ENCODE results near the gene SHMT2. TPM values are rescaled to one million over a fixed set of nuclear protein-coding genes. Genes with fewer than 3 reads are reported as not detected.

The SHMT2 gene
- total RNA-seq, 1 donor from 2014 or later, result 78.7 TPM

DNA sequence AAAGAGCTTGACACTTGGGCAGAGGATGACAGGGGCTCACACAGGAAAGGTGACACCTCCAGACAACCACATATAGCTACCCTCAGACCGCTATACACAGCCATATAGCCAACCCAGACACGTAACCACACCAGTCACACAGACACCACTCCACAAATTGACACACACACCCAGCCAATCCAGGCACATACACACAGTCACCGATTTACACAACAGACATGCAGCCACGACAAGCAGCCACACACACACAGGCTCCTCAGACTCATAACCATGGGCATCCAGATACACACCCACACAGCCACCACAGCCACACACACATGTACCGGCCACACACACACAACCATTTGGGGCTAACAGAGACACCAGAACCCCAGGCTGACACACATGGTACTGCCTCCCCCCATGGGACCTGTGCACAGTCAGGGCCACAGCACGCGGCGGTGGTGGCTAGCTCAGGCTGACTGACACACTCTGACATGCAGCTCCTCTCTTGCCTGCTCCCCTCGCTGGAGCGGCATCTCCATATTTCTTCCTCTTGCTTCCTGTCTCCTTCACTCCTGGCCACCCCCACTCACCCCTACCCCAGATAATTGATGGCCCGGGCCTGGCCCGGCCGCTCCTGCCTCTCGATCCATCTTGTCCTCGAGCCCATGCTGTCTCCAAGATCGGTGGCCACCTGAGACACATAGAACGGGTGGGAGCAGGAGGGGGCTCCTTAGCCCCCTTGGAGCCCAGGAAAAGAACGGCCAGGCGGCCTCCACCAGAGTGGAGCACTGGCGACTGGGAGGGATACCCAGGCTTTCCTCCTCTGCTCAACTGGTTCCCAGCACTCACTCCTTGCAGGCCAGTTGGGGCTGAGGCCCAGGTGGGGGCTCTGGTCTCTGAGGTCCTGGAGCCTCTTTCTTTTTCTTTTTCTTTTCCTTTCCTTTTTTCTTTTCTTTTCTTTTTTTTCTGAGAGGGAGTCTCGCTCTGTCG, 6.0 kb upstream of the SHMT2 start:
- peaks cover 87% of the 10 kb centered on the region for H3K27me3 Mint-ChIP-seq (ENCODE audit: low read depth)
- no peaks in the 10 kb centered on the region for H3K36me3 Mint-ChIP-seq
- H3K27ac Mint-ChIP-seq, result no peak overlapping the region
- peaks cover 60% of the 10 kb centered on the region for H3K4me1 Mint-ChIP-seq
- no peak for DNase-seq (ENCODE audit: low spot score in 2 of 2, unreplicated experiment in 2 of 2)
- no peak for TF ChIP-seq CTCF (IDR thresholded peaks at IDR 0.05; ENCODE audit: unreplicated experiment)
- H3K9me3 Mint-ChIP-seq, result no peaks in the 10 kb centered on the region
- H3K4me3 Mint-ChIP-seq, result no peak overlapping the region

- H3K36me3 Mint-ChIP-seq, result no peaks in the 10 kb centered on the region
- H3K4me1 Mint-ChIP-seq, result peaks cover 53% of the 10 kb centered on the region
- peaks cover 80% of the 10 kb centered on the region for H3K27me3 Mint-ChIP-seq (ENCODE audit: low read depth)
- TF ChIP-seq CTCF (IDR thresholded peaks at IDR 0.05; ENCODE audit: unreplicated experiment), result no peak
- DNase-seq (ENCODE audit: low spot score in 2 of 2, unreplicated experiment in 2 of 2), result no peak
- no peak overlapping the region for H3K4me3 Mint-ChIP-seq
- no peak overlapping the region for H3K27ac Mint-ChIP-seq
- H3K9me3 Mint-ChIP-seq, result no peaks in the 10 kb centered on the region
Measured at GRCh38 chr12:57224278-57224972, 5.1 kb upstream of the SHMT2 start.

GRCh38 chr12:57224973-57225679, 4.4 kb upstream of the SHMT2 start:
- DNase-seq (ENCODE audit: low spot score in 2 of 2, unreplicated experiment in 2 of 2), result no peak
- Mint-ChIP-seq H3K36me3 (no peaks in the 10 kb centered on the region), H3K4me3 (no peak overlapping the region), H3K27me3 (ENCODE audit: low read depth) (peaks cover 75% of the 10 kb centered on the region), H3K27ac (no peak overlapping the region), H3K9me3 (no peaks in the 10 kb centered on the region), H3K4me1 (peaks cover 54% of the 10 kb centered on the region)
- TF ChIP-seq CTCF (IDR thresholded peaks at IDR 0.05; ENCODE audit: unreplicated experiment), result no peak

DNA sequence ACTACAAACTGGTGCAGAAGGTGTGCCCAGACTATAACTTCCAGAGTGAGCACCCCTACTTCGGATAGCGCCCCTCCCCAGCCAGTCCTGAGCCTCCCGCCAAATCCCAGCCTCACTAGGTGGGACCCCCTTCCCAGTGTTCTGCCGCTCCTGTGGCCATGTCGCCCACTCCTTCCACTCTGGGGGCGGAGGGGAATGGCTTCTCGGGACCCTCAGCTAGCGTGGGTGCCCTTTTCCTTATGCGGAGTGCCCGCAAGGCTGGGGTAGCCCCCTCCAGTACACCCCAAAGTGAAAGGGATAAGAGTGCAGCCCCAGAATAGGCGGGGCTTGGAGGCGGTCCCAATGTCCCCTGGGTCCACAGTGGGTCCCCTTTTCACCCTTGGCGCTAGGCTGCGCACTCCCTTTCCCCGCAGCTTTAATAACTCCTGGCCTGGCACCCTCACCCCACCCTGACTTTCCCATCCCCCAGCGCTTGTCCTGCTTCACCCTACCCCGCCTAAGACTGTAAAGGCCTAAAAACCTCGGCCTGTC, 3.8 kb upstream of the SHMT2 start:
- Mint-ChIP-seq H3K4me1 (peaks cover 57% of the 10 kb centered on the region), H3K27me3 (ENCODE audit: low read depth) (peaks cover 71% of the 10 kb centered on the region), H3K9me3 (no peaks in the 10 kb centered on the region), H3K27ac (no peak overlapping the region), H3K4me3 (no peak overlapping the region), H3K36me3 (no peaks in the 10 kb centered on the region)
- TF ChIP-seq CTCF (IDR thresholded peaks at IDR 0.05; ENCODE audit: unreplicated experiment), result no peak
- DNase-seq (ENCODE audit: low spot score in 2 of 2, unreplicated experiment in 2 of 2), result no peak

DNA sequence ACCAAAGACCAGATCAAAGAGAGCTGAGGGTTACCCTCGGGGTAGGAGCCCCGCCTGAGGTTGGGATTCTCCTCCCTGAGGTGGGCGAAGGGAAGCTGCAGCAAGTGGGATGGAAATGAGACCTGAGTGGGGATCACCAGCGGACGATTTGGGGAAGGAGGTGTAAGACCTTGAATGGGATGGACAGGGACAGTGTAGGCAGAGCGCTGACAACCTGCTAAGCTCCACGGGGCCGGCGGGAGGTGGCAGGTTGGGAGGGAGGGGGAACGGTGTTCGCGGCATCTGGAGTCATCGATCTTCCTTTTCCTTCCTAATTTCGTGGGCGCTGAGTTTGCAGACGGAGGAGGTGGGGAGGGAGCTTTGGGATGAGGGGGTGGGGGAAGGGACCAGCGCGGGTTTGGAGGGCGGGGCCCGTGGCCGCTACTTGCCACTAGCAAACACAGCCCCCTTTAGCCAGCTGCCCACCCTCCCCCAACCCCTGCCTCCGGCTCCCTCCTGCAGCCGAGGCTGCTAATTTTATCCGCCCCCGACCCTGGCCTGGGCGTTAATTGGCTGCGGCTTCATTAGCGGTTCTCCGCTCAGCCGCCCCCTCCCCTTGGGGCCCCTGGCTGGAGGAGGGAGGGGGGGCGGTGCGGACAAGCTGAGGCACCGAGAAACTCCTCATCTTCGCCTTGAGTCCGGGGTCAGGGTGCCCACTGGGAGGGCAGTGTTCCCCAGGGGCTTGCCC, 2.8 kb upstream of the SHMT2 start:
- Mint-ChIP-seq H3K27ac (no peak overlapping the region), H3K4me1 (peaks cover 53% of the 10 kb centered on the region), H3K4me3 (peak overlapping the region; percentile 51), H3K9me3 (no peaks in the 10 kb centered on the region), H3K27me3 (ENCODE audit: low read depth) (peaks cover 61% of the 10 kb centered on the region), H3K36me3 (peaks cover 3% of the 10 kb centered on the region)
- TF ChIP-seq CTCF (IDR thresholded peaks at IDR 0.05; ENCODE audit: unreplicated experiment), result no peak
- no peak for DNase-seq (ENCODE audit: low spot score in 2 of 2, unreplicated experiment in 2 of 2)
